HepG2 (cell line): ENCODE measurements around the gene SMIM44. TPM values are rescaled to one million over a fixed set of nuclear protein-coding genes. Genes with fewer than 3 reads are reported as not detected.

Source experiments
- BCL6 ChIP-seq: IDR thresholded peaks from 2 replicates; pipeline ENCODE4 v1.6.1; 2016; ENCODE audit warnings: missing genetic modification reagents, missing compliant biosample characterization
- CBX2 ChIP-seq, 2 experiments: fragments of 200-600 bp in 1 of 2; sonication (generic); formaldehyde crosslinking in 1 of 2; IDR thresholded peaks; 2 replicates each; pipeline versions ENCODE4 v1.7.0 to v1.8.1; 2018 to 2022; ENCODE audit warnings: low read depth in 2 of 2, low read length in 1 of 2, mild to moderate bottlenecking in 1 of 2, missing genetic modification reagents in 1 of 2
- CEBPB ChIP-seq: IDR thresholded peaks from 2 replicates; pipeline ENCODE4 v1.6.1; 2011; ENCODE audit warnings: low read depth, low read length, improper control_type of control experiment, borderline replicate concordance
- DNMT3B ChIP-seq: conservative IDR thresholded peaks from 2 replicates; pipeline ENCODE4 v1.6.1; 2016; ENCODE audit warnings: missing biosample characterization, control low read depth
- DZIP1 ChIP-seq: sonication (generic); formaldehyde crosslinking; IDR thresholded peaks from 2 replicates; pipeline ENCODE4 v1.5.0; 2020; ENCODE audit warnings: mild to moderate bottlenecking, missing genetic modification reagents
- FOSL1 ChIP-seq: sonication (generic); formaldehyde crosslinking; IDR thresholded peaks from 2 replicates; pipeline ENCODE4 v1.9.0; 2021; ENCODE audit warnings: missing genetic modification reagents, borderline replicate concordance
- FOXA1 ChIP-seq, 2 experiments: fragments of 450-650 bp in 1 of 2; sonication (generic) in 1 of 2; formaldehyde crosslinking in 1 of 2; IDR thresholded peaks; 2 replicates each; pipeline versions ENCODE4 v1.4.0 to v1.6.1; 2016 to 2020; ENCODE audit warnings: missing genetic modification reagents in 1 of 2
- GABPB1 ChIP-seq: IDR thresholded peaks from 2 replicates; pipeline ENCODE4 v1.6.1; 2016; ENCODE audit warnings: mild to moderate bottlenecking, missing genetic modification reagents, moderate library complexity, missing compliant biosample characterization
- GPN1 ChIP-seq: sonication (generic); formaldehyde crosslinking; IDR thresholded peaks from 2 replicates; pipeline ENCODE4 v1.5.1; 2020; ENCODE audit warnings: missing genetic modification reagents, borderline replicate concordance
- IRF1 ChIP-seq: sonication (generic); formaldehyde crosslinking; IDR thresholded peaks from 2 replicates; pipeline ENCODE4 v1.4.0; 2020; ENCODE audit warnings: low read depth, mild to moderate bottlenecking, missing genetic modification reagents
- IRF9 ChIP-seq: sonication (generic); formaldehyde crosslinking; IDR thresholded peaks from 2 replicates; pipeline ENCODE4 v1.8.0; 2022; ENCODE audit warnings: missing genetic modification reagents, mild to moderate bottlenecking, borderline replicate concordance
- NFYB ChIP-seq: sonication (generic); formaldehyde crosslinking; IDR thresholded peaks from 2 replicates; pipeline ENCODE4 v1.4.0; 2020; ENCODE audit warnings: missing genetic modification reagents
- PBX3 ChIP-seq: sonication (generic); formaldehyde crosslinking; IDR thresholded peaks from 2 replicates; pipeline ENCODE4 v1.8.1; 2023; ENCODE audit warnings: missing genetic modification reagents, inconsistent platforms, borderline replicate concordance
- RXRB ChIP-seq: IDR thresholded peaks from 2 replicates; pipeline ENCODE4 v1.6.1; 2016; ENCODE audit warnings: borderline replicate concordance, missing genetic modification reagents, missing compliant biosample characterization
- SETDB1 ChIP-seq: sonication (generic); formaldehyde crosslinking; IDR thresholded peaks from 2 replicates; pipeline ENCODE4 v1.5.1; 2020; ENCODE audit warnings: missing genetic modification reagents, mild to moderate bottlenecking, borderline replicate concordance
- TEAD2 ChIP-seq: sonication (generic); formaldehyde crosslinking; IDR thresholded peaks from 2 replicates; pipeline ENCODE4 v1.9.0; 2021; ENCODE audit warnings: missing genetic modification reagents
- TFE3 ChIP-seq: IDR thresholded peaks from 2 replicates; pipeline ENCODE4 v1.6.1; 2016
- ZNF20 ChIP-seq: sonication (generic); formaldehyde crosslinking; IDR thresholded peaks from 2 replicates; pipeline ENCODE4 v1.4.0; 2020; ENCODE audit warnings: mild to moderate bottlenecking, moderate library complexity, missing genetic modification reagents
- ZNF33A ChIP-seq: sonication (generic); formaldehyde crosslinking; IDR thresholded peaks from 2 replicates; pipeline ENCODE4 v1.5.1; 2020; ENCODE audit warnings: missing genetic modification reagents, mild to moderate bottlenecking, moderate library complexity, borderline replicate concordance
- ZNF841 ChIP-seq: sonication (generic); formaldehyde crosslinking; IDR thresholded peaks from 2 replicates; pipeline ENCODE4 v1.8.1; 2023; ENCODE audit warnings: missing genetic modification reagents, borderline replicate concordance
- polyA plus RNA-seq, 8 experiments: library from polyadenylated mRNA; depleted of rRNA in 3 of 8; stranded (reverse) in 7 of 8; unstranded in 1 of 8; fragments of >200 nt; fragmentation: Illumina TruSeq in 4 of 8; extraction: Trizol in 4 of 8; gene quantifications; 2 replicates each; pipeline versions ENCODE4 v1.2.1 to v1.2.3, GENCODE V29; 2011 to 2016; ENCODE audit warnings: low read depth in 4 of 8, missing spikeins in 1 of 8, mixed read lengths in 1 of 8; ENCODE audit not compliant: insufficient read depth in 1 of 8
- total RNA-seq, 5 experiments: library from RNA; depleted of rRNA; stranded (reverse); fragments of >200 nt; fragmentation: Illumina TruSeq; extraction: Trizol; gene quantifications; 2 replicates each; pipeline ENCODE4 v1.2.3, GENCODE V29; 2016; ENCODE audit warnings: low read depth in 1 of 5

Gene SMIM44
- total and polyA plus RNA-seq, 2 of the 13 experiments (the other 11 are each of a cell fraction or from before 2014, with no cell fraction given): not detected

GRCh38 chr19:3434630-3435553 lies 48.3 kb downstream of the SMIM44 start (continued):
- TF ChIP-seq IRF9 (CRISPR knock-in tag) (no peak), RXRB (CRISPR knock-in tag) (no peak), FOSL1 (CRISPR knock-in tag) (peak; percentile 85), ZNF33A (CRISPR knock-in tag) (no peak), SETDB1 (CRISPR knock-in tag) (no peak), CEBPB (no peak), NFYB (CRISPR knock-in tag) (no peak; the same call in 1 of the 2 replicates), IRF1 (CRISPR knock-in tag) (no peak), ZNF841 (CRISPR knock-in tag) (no peak), TFE3 (CRISPR knock-in tag) (no peak), ZNF20 (CRISPR knock-in tag) (no peak), CBX2 (IDR thresholded peaks at IDR 0.05; ENCODE audit: low read depth, low read length) (no peak), CBX2 (CRISPR knock-in tag; IDR thresholded peaks at IDR 0.05; ENCODE audit: low read depth) (no peak), TEAD2 (no peak), GABPB1 (CRISPR knock-in tag) (peak; percentile 98), FOXA1 (IDR thresholded peaks at IDR 0.05) (no peak), FOXA1 (CRISPR knock-in tag; IDR thresholded peaks at IDR 0.05) (no peak), DZIP1 (no peak), DNMT3B (CRISPR knock-in tag) (no peak), GPN1 (CRISPR knock-in tag) (no peak), BCL6 (CRISPR knock-in tag) (no peak), PBX3 (CRISPR knock-in tag) (no peak)
